Activated CD4-positive, CD25-positive, alpha-beta regulatory T cell treated with anti-CD3 and anti-CD28 coated beads, Interleukin-2, amount 50 U/mL, for 24 hours (primary cell): ENCODE measurements around the gene POF1B.
"Not testable (repeated sequence)": the region's sequence is repeated elsewhere in the genome, so short reads cannot be mapped to it uniquely, and the experiment has no call there.

Experiments used
- ATAC-seq, 2 donors: fragments of 150-1000 bp; cut with Tn5 transposase; one replicate each; pipeline ENCODE4 v1.10.0; 2021; ENCODE audit warnings: mild to moderate bottlenecking in 1 of 2, moderate library complexity in 1 of 2

POF1B gene

GRCh38 chrX:85379174-85379907 lies at the start of gene POF1B:
Gene POF1B, minus strand, starts transcription at chrX:85379665. Its CDS starts 211 bp downstream, at chrX:85379454.
- ATAC-seq: no peak

- ATAC-seq: no peak
These were observed 49.6 kb upstream of the POF1B start for GRCh38 chrX:85429066-85429465.

- ATAC-seq: no peak
These were observed 39.8 kb upstream of the POF1B start for GRCh38 chrX:85419293-85419692.

- no peak for ATAC-seq
These were observed 12.4 kb upstream of the POF1B start for GRCh38 chrX:85391878-85392238.

- ATAC-seq: no peak
These were observed 11.9 kb upstream of the POF1B start for GRCh38 chrX:85391185-85391877.

- no peak for ATAC-seq
These were observed 2.1 kb upstream of the POF1B start for GRCh38 chrX:85381602-85382001.

GRCh38 chrX:85378461-85378860 lies 1.0 kb downstream of the POF1B start:
- no peak for ATAC-seq

GRCh38 chrX:85375333-85375738 lies 4.1 kb downstream of the POF1B start:
- no peak for ATAC-seq

GRCh38 chrX:85365370-85365995 lies 14.0 kb downstream of the POF1B start:
- no peak for ATAC-seq

GRCh38 chrX:85359051-85359450 lies 20.4 kb downstream of the POF1B start:
- no peak for ATAC-seq

GRCh38 chrX:85345523-85345922 lies 33.9 kb downstream of the POF1B start:
- no peak for ATAC-seq

- no peak for ATAC-seq
These were observed 52.5 kb downstream of the POF1B start for GRCh38 chrX:85327060-85327333.

- ATAC-seq: no peak
These were observed 53.0 kb downstream of the POF1B start for GRCh38 chrX:85326234-85327059.

GRCh38 chrX:85311348-85311747 lies 68.1 kb downstream of the POF1B start:
- not testable (repeated sequence) for ATAC-seq

- no peak for ATAC-seq
These were observed 69.7 kb downstream of the POF1B start for GRCh38 chrX:85309717-85310116.

GRCh38 chrX:85303544-85303943 lies 75.9 kb downstream of the POF1B start:
- ATAC-seq: no peak

- ATAC-seq: no peak
These were observed 90.3 kb downstream of the POF1B start for GRCh38 chrX:85288992-85289723.

- ATAC-seq: not testable (repeated sequence)
These were observed 94.2 kb downstream of the POF1B start for GRCh38 chrX:85285286-85285685.

GRCh38 chrX:85244450-85245211 lies 134.8 kb downstream of the POF1B start:
- no peak for ATAC-seq

GRCh38 chrX:85243761-85244449 lies 135.6 kb downstream of the POF1B start, which contains the start of the genes SATL1 and ZNF711:
Gene SATL1, minus strand, starts transcription at chrX:85243779. Its CDS starts 134,811 bp downstream, at chrX:85108968.
Gene ZNF711, plus strand, starts transcription at chrX:85243991. Its CDS starts 3,582 bp downstream, at chrX:85247573.
- peak in 1 of 2 donors; percentile 17 for ATAC-seq

GRCh38 chrX:85243155-85243554 lies 136.3 kb downstream of the POF1B start:
- ATAC-seq: no peak
